GM10266 (cell line): ENCODE results near the gene THADA.
"Not testable (repeated sequence)": the region's sequence is repeated elsewhere in the genome, so short reads cannot be mapped to it uniquely, and the experiment has no call there.

Experiments used
- DNase-seq: peaks from one replicate; pipeline ENCODE4 v3.0.0; 2012; ENCODE audit errors: extremely low spot score
- CTCF ChIP-seq: IDR thresholded peaks from 2 replicates; pipeline ENCODE4 v1.5.1; 2012; ENCODE audit warnings: mild to moderate bottlenecking, low read depth; ENCODE audit not compliant: control insufficient read depth, insufficient read depth; ENCODE audit errors: missing control alignments

THADA gene

DNA sequence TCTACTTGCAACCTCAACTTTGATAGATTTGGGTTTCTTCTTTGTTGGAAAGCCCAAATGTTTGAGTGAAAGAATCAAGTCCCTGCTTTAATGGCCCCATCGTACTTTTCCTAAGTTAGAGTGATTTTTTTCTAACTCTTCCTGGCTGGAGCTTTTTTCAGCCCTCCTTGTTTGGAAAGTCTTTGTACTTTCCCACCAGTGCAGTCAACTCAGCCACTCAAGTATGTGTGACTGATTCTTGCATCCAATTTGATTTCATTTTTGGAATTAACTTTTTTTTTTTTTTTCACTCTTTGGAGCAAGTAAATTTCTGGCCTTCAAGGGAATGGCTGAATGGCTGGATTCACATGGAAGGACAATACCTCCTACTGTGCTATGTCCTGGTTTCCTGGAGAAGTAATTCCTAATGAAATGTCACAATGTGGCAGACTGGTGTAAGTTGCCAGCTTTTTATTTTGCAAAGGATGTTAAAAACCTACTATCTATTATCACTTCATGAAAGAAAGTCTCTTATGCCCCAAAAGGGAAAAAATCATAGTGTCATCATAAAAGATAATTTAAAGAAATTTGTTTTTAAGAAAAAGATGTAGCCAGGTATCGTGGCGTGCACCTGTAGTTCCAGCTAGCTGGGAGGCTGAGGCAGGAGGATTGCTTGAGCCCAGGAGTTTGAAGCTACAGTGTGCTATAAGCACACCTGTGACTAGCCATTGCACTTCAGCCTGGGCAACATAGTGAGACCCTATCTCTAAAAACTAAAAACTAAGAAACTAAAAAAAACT, 293.5 kb downstream of the THADA start:
- no peak for TF ChIP-seq CTCF
- DNase-seq: no peak

DNA sequence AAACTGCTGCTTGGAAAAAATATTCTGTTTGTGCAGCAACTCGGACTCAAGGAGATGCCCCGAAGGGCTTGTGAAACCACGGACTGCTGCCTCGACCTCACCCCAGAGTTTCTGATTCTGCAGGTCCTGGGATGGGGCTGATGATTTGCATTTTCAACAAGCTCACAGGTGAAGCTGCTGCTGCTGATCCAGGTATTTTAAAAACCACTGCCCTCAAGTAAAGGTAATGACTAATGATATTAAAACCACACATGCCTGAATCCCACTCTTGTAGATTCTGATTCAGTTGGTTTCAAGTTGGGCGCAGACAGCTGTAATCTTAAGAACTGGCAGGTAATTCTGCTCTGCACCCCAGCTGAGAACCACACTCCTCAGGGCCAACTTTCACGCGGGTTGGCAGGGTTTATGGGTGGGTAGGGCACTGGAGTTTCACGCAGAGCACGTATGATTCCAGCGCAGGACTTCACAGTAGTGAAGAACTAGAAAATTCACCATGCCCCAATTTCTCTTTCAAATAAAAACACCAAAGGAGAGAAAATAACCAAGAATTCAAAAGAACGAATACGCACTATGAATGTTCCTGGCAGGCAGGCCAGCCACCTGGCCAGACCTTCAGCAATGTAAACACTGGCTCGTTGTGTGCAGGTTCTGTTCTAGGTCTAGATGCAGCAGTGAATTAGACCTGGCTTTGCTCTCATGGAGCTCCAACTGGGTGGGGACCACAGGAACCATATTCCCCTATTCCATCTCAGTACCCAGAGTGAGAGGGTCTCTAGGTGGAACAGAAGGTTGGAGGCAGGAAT, 294.9 kb downstream of the THADA start:
- DNase-seq: no peak
- TF ChIP-seq CTCF: no peak

GRCh38 chr2:43300222-43300621, 295.6 kb downstream of the THADA start:
- DNase-seq: no peak
- no peak for TF ChIP-seq CTCF

DNA sequence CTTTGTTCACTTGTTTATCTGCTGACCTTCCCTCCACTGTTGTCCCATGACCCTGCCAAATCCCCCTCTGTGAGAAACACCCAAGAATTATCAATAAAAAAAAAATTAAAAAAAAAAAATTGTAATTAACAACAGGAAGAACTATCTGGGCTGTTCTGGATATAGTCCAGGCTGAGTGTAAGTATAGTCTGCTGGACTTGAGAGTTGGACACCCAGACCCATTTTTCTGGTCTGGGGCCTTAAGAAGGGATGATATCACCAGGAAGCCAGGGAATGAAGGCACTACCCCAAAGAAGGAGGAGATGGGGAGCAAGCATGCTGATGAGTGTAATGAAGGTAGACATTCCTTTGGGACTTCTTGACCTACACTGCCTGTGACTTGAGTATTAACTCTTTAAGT, 297.3 kb downstream of the THADA start:
- DNase-seq: no peak
- no peak for TF ChIP-seq CTCF

GRCh38 chr2:43297740-43298139, 298.1 kb downstream of the THADA start:
- DNase-seq: not testable (repeated sequence)

- no peak for DNase-seq
These were observed 300.8 kb downstream of the THADA start for GRCh38 chr2:43294973-43295603.

More at GRCh38 chr2:43294973-43295603, 300.8 kb downstream of the THADA start:
- TF ChIP-seq CTCF: no peak
